Activated CD8-positive, alpha-beta T cell treated with anti-CD3 and anti-CD28 coated beads for 36 hours (primary cell): ENCODE measurements around the gene SOST. TPM values are rescaled to one million over a fixed set of nuclear protein-coding genes. Genes with fewer than 3 reads are reported as not detected.
A peak's percentile ranks its signal among the peaks of the same experiment; 100 is the strongest.

ENCODE experiments used
- ATAC-seq: fragments of 200-7000 bp; cut with Tn5 transposase; one replicate; pipeline ENCODE4 v1.10.0; 2021; ENCODE audit warnings: mild to moderate bottlenecking, moderate library complexity
- CTCF ChIA-PET: fragments of 350-600 bp; sonication (Branson Sonifier 250); formaldehyde crosslinking; loops from one replicate; lab custom pipeline; 2021; ENCODE audit warnings: antibody characterized with exemption; lab: Charles Lee
- POLR2A ChIA-PET: fragments of 350-600 bp; sonication (Branson Sonifier 250); formaldehyde crosslinking; loops from one replicate; lab custom pipeline; 2021; ENCODE audit warnings: antibody characterized with exemption; lab: Charles Lee
- DNase-seq: peaks from one replicate; pipeline ENCODE4 v3.0.0-alpha.2; 2020
- H3K27ac Mint-ChIP-seq: one replicate; pipeline ENCODE4 v1.8.0; 2021; ENCODE audit warnings: mild to moderate bottlenecking, mixed read lengths
- H3K27me3 Mint-ChIP-seq: one replicate; pipeline ENCODE4 v1.8.0; 2021; ENCODE audit warnings: mixed read lengths
- H3K36me3 Mint-ChIP-seq: one replicate; pipeline ENCODE4 v1.8.0; 2021; ENCODE audit warnings: low read depth, mixed read lengths
- H3K4me1 Mint-ChIP-seq: one replicate; pipeline ENCODE4 v1.8.0; 2021; ENCODE audit warnings: low read depth, mixed read lengths
- H3K4me3 Mint-ChIP-seq: one replicate; pipeline ENCODE4 v1.8.0; 2021; ENCODE audit warnings: mild to moderate bottlenecking, moderate library complexity, mixed read lengths
- H3K9me3 Mint-ChIP-seq: one replicate; pipeline ENCODE4 v1.8.0; 2021; ENCODE audit warnings: mixed read lengths
- intact Hi-C: fragments of 100-400 bp; cut with micrococcal nuclease; formaldehyde crosslinking; loops from one replicate; pipeline ENCODE4 v1.10.0; 2022
- total RNA-seq, 2 experiments: library from RNA; stranded (reverse); gene quantifications; one replicate each; pipeline ENCODE4 v1.2.3, GENCODE V29; 2021
- TF ChIP-seq, protein P1 (sequence below): fragments of 200-600 bp; IDR thresholded peaks from one replicate; pipeline ENCODE4 v1.8.0; 2022; ENCODE audit warnings: antibody characterized with exemption, mild to moderate bottlenecking

SOST gene
- total RNA-seq, 2 experiments from 2014 or later, result not detected

- Mint-ChIP-seq H3K4me1 (no peaks in the 10 kb centered on the region), H3K27me3 (no peaks in the 10 kb centered on the region), H3K36me3 (peaks cover 23% of the 10 kb centered on the region), H3K27ac (no peak overlapping the region), H3K4me3 (no peak overlapping the region), H3K9me3 (no peaks in the 10 kb centered on the region)
- ATAC-seq (no peak), DNase-seq (no peak)
- intact Hi-C loops, result loop anchor here (10.0 kb wide), 1 partner anchor 194 kb away; no protein-coding TSS in a partner anchor
- CTCF ChIA-PET, result interaction anchor here (1.4 to 3.3 kb wide), 4 partner anchors 13 to 58 kb away, joined by 3 to 54 read pairs (median 6); partner anchors contain the start of gene SOST
- POLR2A ChIA-PET, result no interaction called here
- TF ChIP-seq, protein P1, sequence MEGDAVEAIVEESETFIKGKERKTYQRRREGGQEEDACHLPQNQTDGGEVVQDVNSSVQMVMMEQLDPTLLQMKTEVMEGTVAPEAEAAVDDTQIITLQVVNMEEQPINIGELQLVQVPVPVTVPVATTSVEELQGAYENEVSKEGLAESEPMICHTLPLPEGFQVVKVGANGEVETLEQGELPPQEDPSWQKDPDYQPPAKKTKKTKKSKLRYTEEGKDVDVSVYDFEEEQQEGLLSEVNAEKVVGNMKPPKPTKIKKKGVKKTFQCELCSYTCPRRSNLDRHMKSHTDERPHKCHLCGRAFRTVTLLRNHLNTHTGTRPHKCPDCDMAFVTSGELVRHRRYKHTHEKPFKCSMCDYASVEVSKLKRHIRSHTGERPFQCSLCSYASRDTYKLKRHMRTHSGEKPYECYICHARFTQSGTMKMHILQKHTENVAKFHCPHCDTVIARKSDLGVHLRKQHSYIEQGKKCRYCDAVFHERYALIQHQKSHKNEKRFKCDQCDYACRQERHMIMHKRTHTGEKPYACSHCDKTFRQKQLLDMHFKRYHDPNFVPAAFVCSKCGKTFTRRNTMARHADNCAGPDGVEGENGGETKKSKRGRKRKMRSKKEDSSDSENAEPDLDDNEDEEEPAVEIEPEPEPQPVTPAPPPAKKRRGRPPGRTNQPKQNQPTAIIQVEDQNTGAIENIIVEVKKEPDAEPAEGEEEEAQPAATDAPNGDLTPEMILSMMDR, result no peak
Measured at GRCh38 chr17:43768382-43768781, 9.8 kb upstream of the SOST start.

DNA sequence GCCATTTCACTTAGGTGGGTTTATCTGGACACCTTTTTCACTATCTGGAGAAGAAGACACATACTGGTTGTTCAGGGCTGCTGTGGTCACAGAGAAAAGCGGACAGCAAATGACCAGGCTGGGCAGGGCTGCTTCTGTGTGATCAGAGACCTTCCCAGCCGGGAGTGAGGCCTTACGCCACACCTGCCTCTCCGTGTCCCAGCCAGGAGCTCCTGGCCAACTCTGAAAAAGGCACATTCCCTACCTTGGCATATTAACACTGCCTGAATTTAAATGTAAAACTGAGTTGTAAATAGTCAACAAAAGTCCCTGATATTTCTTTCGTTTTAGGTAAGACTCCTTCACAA, 9.1 kb upstream of the SOST start:
- no peaks in the 10 kb centered on the region for H3K4me1 Mint-ChIP-seq
- H3K27ac Mint-ChIP-seq, result no peak overlapping the region
- H3K4me3 Mint-ChIP-seq, result no peak overlapping the region
- intact Hi-C loops, result loop anchor here (10.0 kb wide), 1 partner anchor 193 kb away; no protein-coding TSS in a partner anchor
- TF ChIP-seq, protein P1, result no peak
- peaks cover 18% of the 10 kb centered on the region for H3K36me3 Mint-ChIP-seq
- ATAC-seq (no peak), DNase-seq (no peak)
- ChIA-PET POLR2A (no interaction called here), CTCF (interaction anchor here (0.7 to 13.3 kb wide), 17 partner anchors 8 to 205 kb away, joined by 3 to 661 read pairs (median 7); partner anchors contain the start of genes CD300LG and SOST)
- H3K27me3 Mint-ChIP-seq, result no peaks in the 10 kb centered on the region
- H3K9me3 Mint-ChIP-seq, result no peaks in the 10 kb centered on the region

DNA sequence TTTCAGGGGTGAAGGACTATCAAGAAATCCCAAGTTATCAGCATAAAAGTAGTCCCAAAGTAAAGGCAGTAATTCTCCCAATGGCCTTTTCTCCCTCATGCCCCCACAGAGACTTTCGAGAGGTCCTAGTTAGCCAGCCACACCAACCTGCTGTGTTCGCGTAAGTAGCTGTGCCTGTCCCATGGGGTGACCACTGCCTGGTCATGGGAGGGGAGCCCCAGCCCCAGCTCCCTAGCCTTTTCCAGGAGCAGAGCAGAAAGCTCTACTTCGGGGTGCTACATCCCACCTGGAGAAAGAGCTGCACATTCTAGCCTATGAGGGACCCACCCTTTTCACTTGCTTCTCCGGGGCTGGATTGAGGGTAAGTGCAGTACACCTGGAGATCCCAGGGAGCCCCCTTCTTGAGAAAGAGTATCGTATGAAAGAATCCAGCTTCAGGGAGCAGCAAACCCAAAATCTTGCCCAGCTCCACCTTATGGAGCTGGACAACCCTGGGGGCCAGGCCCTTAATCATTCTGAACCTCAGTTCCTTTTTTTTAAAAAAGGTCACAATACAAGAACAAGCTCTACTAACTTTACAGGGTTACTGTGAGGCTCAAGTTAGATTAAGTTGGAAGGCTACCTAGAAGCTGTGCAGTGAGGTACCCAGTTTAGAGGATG, 8.6 kb upstream of the SOST start:
- TF ChIP-seq, protein P1, result no peak
- H3K4me1 Mint-ChIP-seq, result no peaks in the 10 kb centered on the region
- ChIA-PET CTCF (interaction anchor here (0.6 to 13.3 kb wide), 32 partner anchors 9 to 670 kb away, joined by 3 to 661 read pairs (median 5); partner anchors contain the start of genes CD300LG, CFAP97D1, DUSP3 and SOST), POLR2A (no interaction called here)
- no peak overlapping the region for H3K4me3 Mint-ChIP-seq
- DNase-seq, result no peak
- intact Hi-C loops, result loop anchor here (10.0 kb wide), 1 partner anchor 192 kb away; no protein-coding TSS in a partner anchor
- H3K36me3 Mint-ChIP-seq, result peaks cover 16% of the 10 kb centered on the region
- H3K27ac Mint-ChIP-seq, result no peak overlapping the region
- ATAC-seq, result no peak
- H3K27me3 Mint-ChIP-seq, result no peaks in the 10 kb centered on the region
- H3K9me3 Mint-ChIP-seq, result no peaks in the 10 kb centered on the region

- H3K27me3 Mint-ChIP-seq, result no peaks in the 10 kb centered on the region
- no peaks in the 10 kb centered on the region for H3K9me3 Mint-ChIP-seq
- H3K4me3 Mint-ChIP-seq, result no peak overlapping the region
- ATAC-seq, result no peak
- peak; percentile 71 for DNase-seq
- ChIA-PET CTCF (interaction anchor here (0.6 to 13.3 kb wide), 50 partner anchors 9 to 767 kb away, joined by 3 to 661 read pairs (median 4); partner anchors contain the start of genes CD300LG, CFAP97D1, DUSP3 and SOST), POLR2A (interaction anchor here (0.6 to 0.9 kb wide), 2 partner anchors 11 to 83 kb away, joined by 3 read pairs; no protein-coding TSS in a partner anchor)
- H3K36me3 Mint-ChIP-seq, result peaks cover 16% of the 10 kb centered on the region
- no peak overlapping the region for H3K27ac Mint-ChIP-seq
- intact Hi-C loops, result loop anchor here (10.0 kb wide), 1 partner anchor 192 kb away; no protein-coding TSS in a partner anchor
- no peaks in the 10 kb centered on the region for H3K4me1 Mint-ChIP-seq
- TF ChIP-seq, protein P1, result peak; percentile 89
Measured at GRCh38 chr17:43766413-43767052, 7.9 kb upstream of the SOST start.
